GF-D8 (cell line): ENCODE measurements around the gene H3-3A.

Experiments
- DNase-seq: peaks from one replicate; lab custom pipeline; 2025; lab: John Stamatoyannopoulos, UW

Gene H3-3A

GRCh38 chr1:226062558-226063223 is at the start of gene H3-3A:
Gene H3-3A (plus strand): TSS chr1:226062716. CDS start chr1:226064352, 1,636 bp downstream.
- peak; percentile 80 for DNase-seq

GRCh38 chr1:226017070-226017469 is 45.4 kb upstream of the H3-3A start:
- DNase-seq = no peak

GRCh38 chr1:226019572-226019971 is 42.9 kb upstream of the H3-3A start:
- DNase-seq = no peak

- DNase-seq = no peak
Observed at GRCh38 chr1:226021401-226021800, 41.1 kb upstream of the H3-3A start.

GRCh38 chr1:226021801-226022200 is 40.7 kb upstream of the H3-3A start:
- no peak for DNase-seq

- DNase-seq = no peak
Observed at GRCh38 chr1:226023735-226024134, 38.8 kb upstream of the H3-3A start.

- no peak for DNase-seq
Observed at GRCh38 chr1:226026833-226027232, 35.7 kb upstream of the H3-3A start.

GRCh38 chr1:226027538-226028217 is 34.8 kb upstream of the H3-3A start:
- no peak for DNase-seq

GRCh38 chr1:226029093-226029496 is 33.4 kb upstream of the H3-3A start:
- peak; percentile 65 for DNase-seq

GRCh38 chr1:226029568-226030225 is 32.8 kb upstream of the H3-3A start:
- no peak for DNase-seq

GRCh38 chr1:226033582-226033981 is 28.9 kb upstream of the H3-3A start:
- peak; percentile 77 for DNase-seq

GRCh38 chr1:226033991-226034390 is 28.5 kb upstream of the H3-3A start:
- DNase-seq = no peak

GRCh38 chr1:226034482-226034881 is 28.0 kb upstream of the H3-3A start:
- peak; percentile 97 for DNase-seq

- no peak for DNase-seq
Observed at GRCh38 chr1:226035915-226036314, 26.6 kb upstream of the H3-3A start.

GRCh38 chr1:226038661-226039060 is 23.9 kb upstream of the H3-3A start:
- DNase-seq = no peak

GRCh38 chr1:226041419-226041818 is 21.1 kb upstream of the H3-3A start:
- DNase-seq = no peak

GRCh38 chr1:226044514-226045101 is 17.9 kb upstream of the H3-3A start:
- DNase-seq = no peak

GRCh38 chr1:226046240-226046639 is 16.3 kb upstream of the H3-3A start:
- DNase-seq = no peak

GRCh38 chr1:226047495-226047894 is 15.0 kb upstream of the H3-3A start:
- DNase-seq = no peak

GRCh38 chr1:226048886-226049285 is 13.6 kb upstream of the H3-3A start:
- no peak for DNase-seq

GRCh38 chr1:226050133-226050532 is 12.4 kb upstream of the H3-3A start:
- DNase-seq = no peak

GRCh38 chr1:226051365-226051764 is 11.2 kb upstream of the H3-3A start:
- peak; percentile 26 for DNase-seq

GRCh38 chr1:226052061-226052460 is 10.5 kb upstream of the H3-3A start:
- DNase-seq = no peak
